Measurements from ENCODE around the gene PTPRE. TPM values are rescaled to one million over a fixed set of nuclear protein-coding genes. Genes with fewer than 3 reads are reported as not detected.

The PTPRE gene
- total RNA-seq, 3 donors from 2014 or later (not counting 1 experiment from before 2014, with no cell fraction given) = 274 to 280 (median 275) TPM

- intact Hi-C loops (cut with micrococcal nuclease) = no loop called here
- Histone ChIP-seq H3K4me3 (ENCODE audit: low read length) (no peak overlapping the region), H3K27me3 (ENCODE audit: control insufficient read depth, insufficient read depth, low read length) (no peaks in the 10 kb centered on the region), H3K36me3 (ENCODE audit: control insufficient read depth, insufficient read depth, low read length) (no peaks in the 10 kb centered on the region), H3K27ac (ENCODE audit: low read length) (no peak overlapping the region), H3K9me3 (ENCODE audit: control insufficient read depth, insufficient read depth, low read length) (no peaks in the 10 kb centered on the region), H3K4me1 (ENCODE audit: control insufficient read depth, insufficient read depth, low read length) (no peaks in the 10 kb centered on the region)
- peaks cover 4 to 29% of the 10 kb centered on the region in 2 donors for H3K27me3 Mint-ChIP-seq (ENCODE audit: low read depth in 2 of 2)
- TF ChIP-seq CTCF (IDR thresholded peaks at IDR 0.05) = no peak
- ATAC-seq (no peak), DNase-seq (no peak)
- H3K4me1 Mint-ChIP-seq = peaks cover 0 to 5% of the 10 kb centered on the region in 2 donors
- H3K27ac Mint-ChIP-seq = no peak overlapping the region
- WGBS (ENCODE audit: insufficient coverage) = 71% methylated on average over 1 of the region's 1 CpG
- no peaks in the 10 kb centered on the region for H3K36me3 Mint-ChIP-seq
- H3K9me3 Mint-ChIP-seq = no peaks in the 10 kb centered on the region
- H3K4me3 Mint-ChIP-seq = no peak overlapping the region
Measured at GRCh38 chr10:127959428-127959827, 52.5 kb downstream of the PTPRE start.

- no peaks in the 10 kb centered on the region for H3K9me3 ChIP-seq (ENCODE audit: control insufficient read depth, insufficient read depth, low read length)
- H3K27me3 ChIP-seq (ENCODE audit: control insufficient read depth, insufficient read depth, low read length) = no peaks in the 10 kb centered on the region
- Mint-ChIP-seq H3K27ac (no peak overlapping the region), H3K4me3 (no peak overlapping the region), H3K4me1 (no peaks in the 10 kb centered on the region), H3K27me3 (ENCODE audit: low read depth in 2 of 2) (peaks cover 4 to 21% of the 10 kb centered on the region in 2 donors), H3K36me3 (no peaks in the 10 kb centered on the region), H3K9me3 (no peaks in the 10 kb centered on the region)
- no peak for DNase-seq
- no peak for ATAC-seq
- TF ChIP-seq CTCF (IDR thresholded peaks at IDR 0.05) = no peak
- no peaks in the 10 kb centered on the region for H3K36me3 ChIP-seq (ENCODE audit: control insufficient read depth, insufficient read depth, low read length)
- H3K4me3 ChIP-seq (ENCODE audit: low read length) = no peak overlapping the region
- 88% methylated on average over 8 of the region's 9 CpGs for WGBS (ENCODE audit: insufficient coverage)
- intact Hi-C loops (cut with micrococcal nuclease) = no loop called here
- no peak overlapping the region for H3K27ac ChIP-seq (ENCODE audit: low read length)
- no peaks in the 10 kb centered on the region for H3K4me1 ChIP-seq (ENCODE audit: control insufficient read depth, insufficient read depth, low read length)
Measured at GRCh38 chr10:127961071-127961470, 54.2 kb downstream of the PTPRE start.

GRCh38 chr10:127962205-127962604 lies 55.3 kb downstream of the PTPRE start:
- WGBS (ENCODE audit: insufficient coverage) = 90% methylated on average over 13 of the region's 13 CpGs
- no peaks in the 10 kb centered on the region for H3K36me3 Mint-ChIP-seq
- Histone ChIP-seq H3K27me3 (ENCODE audit: control insufficient read depth, insufficient read depth, low read length) (no peaks in the 10 kb centered on the region), H3K27ac (ENCODE audit: low read length) (no peak overlapping the region), H3K4me3 (ENCODE audit: low read length) (no peak overlapping the region), H3K9me3 (ENCODE audit: control insufficient read depth, insufficient read depth, low read length) (no peaks in the 10 kb centered on the region), H3K4me1 (ENCODE audit: control insufficient read depth, insufficient read depth, low read length) (no peaks in the 10 kb centered on the region), H3K36me3 (ENCODE audit: control insufficient read depth, insufficient read depth, low read length) (no peaks in the 10 kb centered on the region)
- no peak overlapping the region for H3K4me3 Mint-ChIP-seq
- H3K27ac Mint-ChIP-seq = no peak overlapping the region
- peaks cover 4 to 13% of the 10 kb centered on the region in 2 donors for H3K27me3 Mint-ChIP-seq (ENCODE audit: low read depth in 2 of 2)
- no peak for TF ChIP-seq CTCF (IDR thresholded peaks at IDR 0.05)
- ATAC-seq (no peak), DNase-seq (no peak)
- H3K4me1 Mint-ChIP-seq = no peaks in the 10 kb centered on the region
- H3K9me3 Mint-ChIP-seq = no peaks in the 10 kb centered on the region
- intact Hi-C loops (cut with micrococcal nuclease) = no loop called here

- no peak overlapping the region for H3K27ac Mint-ChIP-seq
- H3K4me1 ChIP-seq (ENCODE audit: control insufficient read depth, insufficient read depth, low read length) = no peaks in the 10 kb centered on the region
- no peak for DNase-seq
- H3K9me3 Mint-ChIP-seq = no peaks in the 10 kb centered on the region
- intact Hi-C loops (cut with micrococcal nuclease) = no loop called here
- H3K36me3 Mint-ChIP-seq = no peaks in the 10 kb centered on the region
- H3K4me3 ChIP-seq (ENCODE audit: low read length) = no peak overlapping the region
- ATAC-seq = no peak
- H3K9me3 ChIP-seq (ENCODE audit: control insufficient read depth, insufficient read depth, low read length) = no peaks in the 10 kb centered on the region
- no peak overlapping the region for H3K4me3 Mint-ChIP-seq
- no peak overlapping the region for H3K27ac ChIP-seq (ENCODE audit: low read length)
- peaks cover 0 to 4% of the 10 kb centered on the region in 2 donors for H3K27me3 Mint-ChIP-seq (ENCODE audit: low read depth in 2 of 2)
- no peaks in the 10 kb centered on the region for H3K36me3 ChIP-seq (ENCODE audit: control insufficient read depth, insufficient read depth, low read length)
- peaks cover 0 to 7% of the 10 kb centered on the region in 2 donors for H3K4me1 Mint-ChIP-seq
- H3K27me3 ChIP-seq (ENCODE audit: control insufficient read depth, insufficient read depth, low read length) = no peaks in the 10 kb centered on the region
- TF ChIP-seq CTCF (IDR thresholded peaks at IDR 0.05) = no peak
Measured at GRCh38 chr10:127963136-127963535, 56.2 kb downstream of the PTPRE start.
